HepG2 (cell line): ENCODE measurements around the gene TJP2. TPM values are rescaled to one million over a fixed set of nuclear protein-coding genes. Genes with fewer than 3 reads are reported as not detected.

Experiments used
- ATAC-seq: fragments of 200-7000 bp; cut with Tn5 transposase; 3 replicates; pipeline ENCODE4 v1.9.1; 2020; ENCODE audit warnings: mild to moderate bottlenecking, moderate library complexity
- BruUV-seq: library from RNA; stranded (reverse); fragments of 400-500 nt; replicated peaks from 2 replicates; lab custom pipeline; 2021; lab: Mats Ljungman, UMichigan
- CTCF ChIA-PET: fragments of 300-600 bp; formaldehyde crosslinking; extraction: SDS; loops from one replicate; lab custom pipeline; 2021; ENCODE audit warnings: low total read pairs, inconsistent platforms, low intra/inter-chr PET ratio; lab: Yijun Ruan, JAX
- POLR2A ChIA-PET: fragments of 350-600 bp; sonication (Branson Sonifier 250); formaldehyde crosslinking; loops from one replicate; lab custom pipeline; 2020; ENCODE audit warnings: antibody characterized with exemption, inconsistent platforms; lab: Yijun Ruan, JAX
- DNase-seq: peaks from one replicate; pipeline ENCODE4 v3.0.0-alpha.2; 2015; ENCODE audit warnings: low spot score
- FAIRE-seq: peaks from 3 replicates; lab custom pipeline; 2011; peaks lifted over from hg19 to GRCh38; lab: Jason Lieb, UNC
- H2AFZ ChIP-seq: one replicate; pipeline ENCODE4 v1.6.1; 2011; ENCODE audit warnings: low read length, inconsistent platforms
- H3K27ac ChIP-seq: fragments of 300-600 bp; 3 replicates; pipeline ENCODE4 v1.8.0; 2011; ENCODE audit warnings: mixed run types, mild to moderate bottlenecking, mixed read lengths, low read length, inconsistent platforms; ENCODE audit not compliant: insufficient read depth; ENCODE audit errors: extremely low read length
- H3K27me3 ChIP-seq, 2 experiments: fragments of 200-600 bp in 1 of 2; 2 replicates in 1 of 2; 3 replicates in 1 of 2; pipeline versions ENCODE4 v1.6.0 to v1.8.0; 2011; ENCODE audit warnings: low read length in 2 of 2, mild to moderate bottlenecking in 2 of 2, moderate library complexity in 2 of 2, inconsistent platforms in 1 of 2; ENCODE audit not compliant: insufficient read depth in 2 of 2, control insufficient read depth in 1 of 2
- H3K36me3 ChIP-seq, 2 experiments: fragments of 200-600 bp in 1 of 2; replicated peaks in 1 of 2; 2 replicates in 1 of 2; 3 replicates in 1 of 2; pipeline versions ENCODE4 v1.5.1 to v1.8.0; 2011; ENCODE audit warnings: low read length in 2 of 2, inconsistent platforms in 1 of 2; ENCODE audit not compliant: insufficient read depth in 2 of 2, control insufficient read depth in 1 of 2
- H3K4me1 ChIP-seq: 2 replicates; pipeline ENCODE4 v1.5.1; 2012; ENCODE audit warnings: low read length, inconsistent platforms; ENCODE audit not compliant: insufficient read depth
- H3K4me2 ChIP-seq: 2 replicates; pipeline ENCODE4 v1.6.0; 2011; ENCODE audit warnings: low read depth, low read length, inconsistent platforms
- H3K4me3 ChIP-seq, 3 experiments: fragments of 200-600 bp in 1 of 3; sonication (generic), shearing (Covaris generic) in 1 of 3; replicated peaks in 1 of 3; 2 replicates each; pipeline ENCODE4 v1.5.1; 2011 to 2016; ENCODE audit warnings: low read length in 3 of 3, inconsistent platforms in 2 of 3, low read depth in 2 of 3, mild to moderate bottlenecking in 2 of 3, control low read depth in 1 of 3, mixed read lengths in 1 of 3; ENCODE audit not compliant: insufficient read depth in 1 of 3
- H3K79me2 ChIP-seq: one replicate; pipeline ENCODE4 v1.6.1; 2011; ENCODE audit warnings: low read length, inconsistent platforms; ENCODE audit not compliant: insufficient read depth
- H3K9ac ChIP-seq: 2 replicates; pipeline ENCODE4 v1.6.0; 2011; ENCODE audit warnings: mild to moderate bottlenecking, low read depth, low read length, inconsistent platforms; ENCODE audit not compliant: insufficient read depth
- H3K9me3 ChIP-seq: 2 replicates; pipeline ENCODE4 v1.5.1; 2012; ENCODE audit warnings: mild to moderate bottlenecking, low read length
- H4K20me1 ChIP-seq: 2 replicates; pipeline ENCODE4 v1.6.0; 2011; ENCODE audit warnings: inconsistent platforms, mild to moderate bottlenecking, low read length, moderate library complexity; ENCODE audit not compliant: insufficient read depth
- DDIT3 ChIP-seq: sonication (generic); formaldehyde crosslinking; IDR thresholded peaks from 2 replicates; pipeline ENCODE4 v1.4.0; 2020; ENCODE audit warnings: mild to moderate bottlenecking, missing genetic modification reagents
- FOXK1 ChIP-seq: sonication (generic); formaldehyde crosslinking; IDR thresholded peaks from 2 replicates; pipeline ENCODE4 v1.4.0; 2020; ENCODE audit warnings: low read depth, missing genetic modification reagents, borderline replicate concordance
- IRF2 ChIP-seq: IDR thresholded peaks from 2 replicates; pipeline ENCODE4 v1.6.1; 2018; ENCODE audit warnings: missing genetic modification reagents, missing compliant biosample characterization
- MBNL3 ChIP-seq: fragments of 250-450 bp; sonication (Bioruptor Pico); conservative IDR thresholded peaks from 2 replicates; pipeline ENCODE4 v1.8.0; 2022; ENCODE audit warnings: mild to moderate bottlenecking, inconsistent platforms
- NFIB ChIP-seq: sonication (generic); formaldehyde crosslinking; IDR thresholded peaks from 2 replicates; pipeline ENCODE4 v1.9.0; 2021; ENCODE audit warnings: missing genetic modification reagents, mild to moderate bottlenecking, borderline replicate concordance
- RFX1 ChIP-seq: fragments of 450-650 bp; IDR thresholded peaks from 2 replicates; pipeline ENCODE4 v1.6.1; 2017
- TBP ChIP-seq: sonication (generic); formaldehyde crosslinking; IDR thresholded peaks from 2 replicates; pipeline ENCODE4 v1.5.0; 2020; ENCODE audit warnings: missing genetic modification reagents
- U2AF1 ChIP-seq: fragments of 200-400 bp; formaldehyde crosslinking; optimal IDR thresholded peaks from 2 replicates; pipeline ENCODE3; 2017; ENCODE audit warnings: mild to moderate bottlenecking, low read depth, low read length
- YY1 ChIP-seq: IDR thresholded peaks from 2 replicates; pipeline ENCODE4 v1.6.1; 2011; ENCODE audit warnings: low read length, low read depth, moderate library complexity, mild to moderate bottlenecking; ENCODE audit not compliant: insufficient read depth, insufficient replicate concordance
- ZBTB40 ChIP-seq, 2 experiments: fragments of 450-650 bp in 1 of 2; sonication (generic) in 1 of 2; formaldehyde crosslinking in 1 of 2; IDR thresholded peaks; 2 replicates each; pipeline versions ENCODE4 v1.6.1 to v1.8.0; 2016 to 2022; ENCODE audit warnings: antibody characterized with exemption in 1 of 2, mild to moderate bottlenecking in 1 of 2, missing genetic modification reagents in 1 of 2
- ZNF317 ChIP-seq: sonication (generic); formaldehyde crosslinking; IDR thresholded peaks from 2 replicates; pipeline ENCODE4 v1.5.0; 2020; ENCODE audit warnings: mild to moderate bottlenecking, missing genetic modification reagents
- ZNF350 ChIP-seq: sonication (generic); formaldehyde crosslinking; IDR thresholded peaks from 2 replicates; pipeline ENCODE4 v1.4.0; 2020; ENCODE audit warnings: mild to moderate bottlenecking, low read depth, missing genetic modification reagents, borderline replicate concordance
- ZNF556 ChIP-seq: sonication (generic); formaldehyde crosslinking; IDR thresholded peaks from 2 replicates; pipeline ENCODE4 v1.4.0; 2020; ENCODE audit warnings: mild to moderate bottlenecking, missing genetic modification reagents, borderline replicate concordance
- ZNF724P ChIP-seq: sonication (generic); formaldehyde crosslinking; IDR thresholded peaks from 2 replicates; pipeline ENCODE4 v1.8.0; 2022; ENCODE audit warnings: missing genetic modification reagents, borderline replicate concordance
- WGBS: methylation state at CpG from one replicate; pipeline ENCODE4 v1.1.6; 2017; ENCODE audit warnings: low lambda C conversion rate; 5-methylcytosine and 5-hydroxymethylcytosine counted together
- in situ Hi-C: cut with HindIII; loops from 2 replicates; pipeline ENCODE4 v1.10.0; 2017; ENCODE audit warnings: low pct_unique_long_range_greater_than_20kb; ENCODE audit not compliant: extremely low pct_ligation_motif_present
- intact Hi-C: fragments of 100-400 bp; cut with micrococcal nuclease; formaldehyde crosslinking; loops from one replicate; pipeline ENCODE4 v1.10.0; 2022; ENCODE audit not compliant: unreplicated experiment
- polyA plus RNA-seq, 8 experiments: library from polyadenylated mRNA; depleted of rRNA in 3 of 8; stranded (reverse) in 7 of 8; unstranded in 1 of 8; fragments of >200 nt; fragmentation: Illumina TruSeq in 4 of 8; extraction: Trizol in 4 of 8; gene quantifications; 2 replicates each; pipeline versions ENCODE4 v1.2.1 to v1.2.3, GENCODE V29; 2011 to 2016; ENCODE audit warnings: low read depth in 4 of 8, missing spikeins in 1 of 8, mixed read lengths in 1 of 8; ENCODE audit not compliant: insufficient read depth in 1 of 8
- total RNA-seq, 5 experiments: library from RNA; depleted of rRNA; stranded (reverse); fragments of >200 nt; fragmentation: Illumina TruSeq; extraction: Trizol; gene quantifications; 2 replicates each; pipeline ENCODE4 v1.2.3, GENCODE V29; 2016; ENCODE audit warnings: low read depth in 1 of 5

Gene TJP2
- total and polyA plus RNA-seq, 2 of the 13 experiments (the other 11 are each of a cell fraction or from before 2014, with no cell fraction given), result 109 to 110 TPM

GRCh38 chr9:69190086-69190862 is 16.2 kb downstream of the TJP2 start:
- H3K9me3 ChIP-seq, result no peaks in the 10 kb centered on the region
- peak overlapping the region in 1 of 3 experiments; percentile 42; a peak in 1 of 6 replicates for H3K4me3 ChIP-seq
- in situ Hi-C loops (no loop called here), intact Hi-C loops (loop anchor here (2.0 kb wide), 1 partner anchor 69 kb away; no protein-coding TSS in a partner anchor)
- H2AFZ ChIP-seq, result no peak overlapping the region
- H3K27me3 ChIP-seq, result no peaks in the 10 kb centered on the region
- CTCF ChIA-PET, result interaction anchor here (1.1 kb wide), 1 partner anchor 86 kb away, joined by 3 read pairs; no protein-coding TSS in a partner anchor
- peaks cover 30% of the 10 kb centered on the region for H4K20me1 ChIP-seq
- POLR2A ChIA-PET, result interaction anchor here (0.7 to 6.2 kb wide), 11 partner anchors 9 to 154 kb away, joined by 3 to 97 read pairs (median 7); partner anchors contain the start of genes FXN and TJP2
- DNase-seq (peak; percentile 90), ATAC-seq (peak; percentile 54), FAIRE-seq (peak; percentile 64)
- WGBS, result 18% methylated on average over 4 of the region's 5 CpGs
- H3K27ac ChIP-seq, result peak overlapping the region; percentile 82
- peak overlapping the region; percentile 66 for H3K4me2 ChIP-seq
- H3K36me3 ChIP-seq, result peaks cover 0 to 11% of the 10 kb centered on the region in 2 experiments; a peak in 3 of 5 replicates
- BruUV-seq, result no TSS peak
- H3K4me1 ChIP-seq, result peaks cover 100% of the 10 kb centered on the region
- peak overlapping the region; percentile 54 for H3K9ac ChIP-seq
- H3K79me2 ChIP-seq, result peaks cover 85% of the 10 kb centered on the region
- TF ChIP-seq ZNF724P (CRISPR knock-in tag), result no peak
- no peak for TF ChIP-seq ZBTB40 (IDR thresholded peaks at IDR 0.05)
- TF ChIP-seq ZBTB40 (CRISPR knock-in tag; IDR thresholded peaks at IDR 0.05), result no peak
- no peak for TF ChIP-seq DDIT3 (CRISPR knock-in tag)
- peak; percentile 39; the same call in 1 of the 2 replicates for TF ChIP-seq FOXK1 (CRISPR knock-in tag)
- no peak for TF ChIP-seq MBNL3 (CRISPR knock-in tag)
- TF ChIP-seq IRF2 (CRISPR knock-in tag), result peak; percentile 47; the same call in 1 of the 2 replicates
- TF ChIP-seq ZNF350, result no peak
- no peak for TF ChIP-seq NFIB
- no peak for TF ChIP-seq RFX1
- TF ChIP-seq ZNF556 (CRISPR knock-in tag), result no peak
- no peak for TF ChIP-seq YY1
- TF ChIP-seq TBP, result no peak
- TF ChIP-seq ZNF317 (CRISPR knock-in tag), result no peak
- no peak for TF ChIP-seq U2AF1
